Fibroblast of skin of right quadriceps (primary cell): ENCODE measurements around the gene RAP2C.
"Not testable (repeated sequence)": the region's sequence is repeated elsewhere in the genome, so short reads cannot be mapped to it uniquely, and the experiment has no call there.

Experiments used
- DNase-seq: peaks from one replicate; pipeline ENCODE4 v3.0.0-alpha.2; 2013

RAP2C gene

DNA sequence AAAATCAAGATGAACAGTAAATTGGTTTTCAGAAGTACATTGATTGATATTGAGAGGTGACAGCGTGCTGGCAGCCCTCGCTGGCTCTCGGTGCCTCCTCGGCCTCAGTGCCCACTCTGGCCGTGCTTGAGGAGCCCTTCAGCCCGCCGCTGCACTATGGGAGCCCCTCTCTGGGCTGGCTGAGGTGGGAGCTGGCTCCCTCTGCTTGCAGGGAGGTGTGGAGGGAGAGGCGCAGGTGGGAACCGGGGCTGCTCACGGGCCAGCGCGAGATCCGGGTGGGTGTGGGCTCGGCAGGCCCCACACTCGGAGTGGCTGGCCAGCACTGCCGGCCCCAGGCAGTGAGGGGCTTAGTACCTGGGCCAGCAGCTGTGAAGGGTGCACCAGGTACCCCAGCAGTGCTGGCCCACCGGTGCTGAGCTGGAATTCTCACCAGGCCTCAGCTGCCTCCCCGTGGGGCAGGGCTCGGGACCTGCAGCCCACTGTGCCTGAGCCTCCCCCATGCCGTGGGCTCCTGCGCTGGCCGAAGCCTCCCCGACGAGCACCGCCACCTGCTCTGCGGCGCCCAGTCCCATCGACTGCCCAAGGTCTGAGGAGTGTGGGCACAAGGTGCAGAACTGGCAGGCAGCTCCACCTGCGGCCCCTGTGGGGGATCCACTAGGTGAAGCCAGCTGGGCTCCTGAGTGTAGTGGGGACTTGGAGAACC is 25.2 kb downstream of the RAP2C start:
- no peak for DNase-seq

DNA sequence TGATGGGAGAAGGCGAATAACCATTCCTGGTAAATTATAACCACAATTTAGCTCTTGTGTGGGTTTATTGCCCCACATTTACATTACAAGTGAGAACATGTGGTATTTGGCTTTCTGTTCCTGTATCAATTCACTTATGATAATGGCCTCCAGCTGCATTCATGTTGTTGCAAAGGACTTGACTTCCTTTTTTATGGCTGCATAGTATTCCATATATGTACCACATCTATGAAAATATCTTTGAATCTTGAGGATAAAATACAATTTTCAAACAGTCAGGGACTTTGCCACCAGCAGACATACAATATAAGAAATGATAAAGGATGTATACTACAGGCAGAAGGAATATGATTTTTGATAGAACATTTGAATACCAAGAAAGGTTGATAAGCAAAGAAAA is 27.3 kb downstream of the RAP2C start:
- no peak for DNase-seq

DNA sequence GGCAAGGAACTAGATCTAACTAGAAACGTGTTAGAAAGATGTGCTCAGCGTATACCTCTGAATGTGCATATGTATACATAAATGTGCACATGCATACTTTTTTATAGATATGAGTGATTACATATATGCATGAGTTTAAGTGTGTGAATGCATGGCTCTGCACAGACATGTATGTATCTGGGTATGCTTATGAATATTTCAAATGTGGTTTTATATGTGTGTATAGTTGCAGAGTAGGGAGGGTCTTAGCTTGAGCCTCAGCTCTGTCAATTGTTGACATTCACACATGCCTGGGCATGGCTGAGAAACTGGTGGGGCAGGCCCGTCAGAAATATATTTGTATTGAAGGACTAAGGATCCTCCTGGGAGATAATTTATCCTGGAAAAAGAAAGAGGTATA is 31.1 kb downstream of the RAP2C start:
- DNase-seq = no peak

DNA sequence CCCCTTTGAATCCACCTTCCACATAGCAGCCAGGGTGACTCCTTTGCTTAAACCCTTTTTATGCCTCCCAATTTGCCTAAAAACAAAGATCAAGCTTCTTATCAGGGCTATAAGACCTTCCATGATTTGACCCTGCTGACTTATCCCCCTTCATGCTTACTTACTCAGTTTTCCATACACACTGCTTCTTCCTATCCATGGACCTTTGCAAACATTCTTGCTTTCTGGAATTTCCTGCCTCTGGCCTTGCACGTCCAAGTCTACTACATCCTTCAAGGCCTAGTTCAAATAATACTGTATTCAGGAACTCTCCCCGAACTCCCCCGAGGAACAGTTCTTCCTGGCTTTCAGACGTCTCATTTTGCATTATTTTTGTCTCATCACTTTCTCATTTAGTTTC is 31.8 kb downstream of the RAP2C start:
- DNase-seq = no peak

DNA sequence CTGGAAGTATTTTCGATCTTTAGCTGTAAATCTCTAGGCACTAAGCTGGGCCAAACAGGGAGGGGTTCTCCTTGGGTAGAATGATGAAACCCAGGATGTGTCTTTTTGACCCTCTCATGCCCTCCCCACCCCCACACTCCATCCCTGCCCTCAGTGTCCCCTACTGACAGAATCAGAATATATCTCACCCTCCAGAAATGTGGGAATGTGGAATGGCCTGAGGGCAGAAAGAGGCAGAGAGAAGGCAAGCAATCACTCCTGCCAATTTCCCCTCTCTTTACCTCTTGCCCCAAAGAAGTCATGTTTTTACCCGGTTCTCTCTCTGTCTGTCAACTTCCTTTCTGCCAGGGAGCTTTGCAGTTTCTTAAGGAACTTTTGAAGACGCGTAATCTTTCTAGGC is 34.4 kb downstream of the RAP2C start:
- no peak for DNase-seq

DNA sequence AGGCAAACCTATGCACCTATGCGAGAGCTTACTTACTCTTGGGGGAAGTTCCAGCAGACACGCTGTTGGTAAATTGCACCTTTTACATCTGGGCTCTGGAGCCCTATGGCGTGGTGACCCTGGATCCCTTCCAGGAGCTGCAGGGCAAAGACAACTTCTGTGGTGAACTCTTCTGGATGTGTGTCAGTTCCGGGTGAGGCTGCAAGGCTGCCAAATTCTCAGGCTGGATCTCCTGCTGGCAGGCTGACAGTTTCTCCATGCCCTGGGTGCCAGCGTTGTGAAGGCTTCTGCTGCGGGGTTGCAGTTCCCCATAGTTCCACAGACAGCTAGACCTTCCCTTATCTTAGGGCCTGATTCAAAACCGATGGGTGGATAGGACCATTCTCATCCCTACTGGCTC is 37.9 kb downstream of the RAP2C start:
- DNase-seq = no peak

DNA sequence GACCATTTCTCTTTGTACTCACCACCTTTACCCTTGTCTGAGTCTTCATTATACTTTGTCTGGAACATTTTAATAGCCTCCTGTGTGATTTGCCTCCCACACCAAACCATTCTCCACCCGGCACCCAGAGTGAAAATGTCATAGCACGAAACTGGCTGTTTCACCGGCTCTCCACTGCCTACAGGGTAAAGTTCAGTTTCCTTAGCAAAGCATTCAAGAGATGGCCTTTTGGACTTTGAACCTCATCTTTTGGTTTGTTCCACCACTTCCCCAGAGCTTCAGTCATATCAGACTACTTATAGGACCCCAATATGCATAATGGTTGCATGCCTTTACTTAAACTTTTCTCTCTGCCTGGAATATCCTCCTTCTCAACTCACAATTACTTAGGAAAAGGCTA is 38.3 kb downstream of the RAP2C start:
- no peak for DNase-seq

DNA sequence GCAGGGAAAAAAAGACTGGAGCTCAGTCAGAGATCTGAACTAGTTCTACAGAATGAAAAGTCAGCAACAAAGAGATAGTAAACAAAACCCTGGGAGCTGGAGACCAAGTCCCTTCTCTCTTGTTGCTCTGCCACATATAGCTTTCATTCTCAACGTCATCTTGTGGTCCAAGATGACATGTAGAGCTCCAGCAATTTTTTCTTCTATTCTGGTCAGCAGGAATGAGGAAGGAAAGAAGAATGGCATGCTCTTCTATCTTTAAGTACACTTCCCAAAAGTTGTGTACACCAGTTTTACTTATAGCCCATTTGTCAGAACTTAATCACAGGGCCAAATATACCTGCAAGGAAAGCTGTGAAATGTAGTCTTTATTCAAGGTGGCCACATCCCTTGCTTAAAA is 45.6 kb downstream of the RAP2C start:
- no peak for DNase-seq

DNA sequence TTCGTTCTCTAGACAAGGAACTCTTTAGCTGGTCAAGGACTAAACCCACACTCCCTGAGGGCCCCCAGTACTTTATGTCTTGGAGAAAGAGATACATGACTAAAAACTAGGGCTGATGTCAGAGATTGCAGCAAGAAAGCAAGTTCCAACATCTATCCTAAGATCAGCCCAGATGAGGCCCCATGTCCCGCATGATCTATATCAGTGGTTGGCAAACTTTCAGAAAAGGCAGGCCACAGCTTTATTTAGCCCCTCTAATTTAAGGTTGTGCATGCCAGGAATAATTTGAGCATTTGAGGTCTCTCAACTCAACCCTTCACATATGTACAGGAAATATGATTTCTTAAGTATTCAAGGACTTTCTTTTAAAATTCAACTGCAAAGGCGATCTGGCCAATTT is 47.4 kb downstream of the RAP2C start:
- DNase-seq = peak; percentile 72

DNA sequence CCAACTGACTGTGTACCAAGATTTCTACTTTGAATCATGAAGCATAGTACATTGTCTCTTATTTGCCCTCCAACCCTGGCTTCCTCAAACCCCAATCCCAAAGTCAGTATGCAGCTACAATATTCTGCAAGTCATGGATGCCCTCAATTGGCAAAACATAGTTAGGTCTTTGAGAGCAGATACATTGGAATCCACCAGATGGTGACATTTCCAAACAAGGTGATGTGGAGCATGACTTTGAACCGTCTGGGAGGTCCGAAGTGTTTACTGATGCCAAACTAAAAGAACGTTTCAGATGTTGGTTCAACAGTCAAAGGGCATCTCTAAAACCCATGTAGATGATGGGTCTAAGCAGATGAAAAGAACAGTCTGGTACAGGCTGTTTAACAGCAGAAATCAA is 47.8 kb downstream of the RAP2C start:
- no peak for DNase-seq

DNA sequence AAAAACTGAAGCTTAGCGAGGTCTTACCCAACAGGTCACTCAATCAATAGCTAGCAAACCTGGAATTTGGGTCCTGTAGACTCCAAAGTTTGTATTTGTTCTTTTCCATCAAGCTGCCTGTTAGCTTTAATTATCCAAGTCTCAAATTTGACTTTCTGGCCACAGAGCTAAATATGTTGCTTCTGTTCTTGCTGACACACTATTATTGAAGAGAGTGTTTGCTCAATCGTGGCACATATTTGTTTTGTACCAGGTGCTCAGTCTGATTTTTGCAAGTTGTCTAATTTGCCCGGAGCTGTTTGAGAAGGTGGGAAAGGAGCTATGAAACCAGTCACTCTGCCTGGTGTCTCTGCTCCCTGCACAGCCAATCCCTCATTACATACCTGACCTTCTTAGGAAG is 49.7 kb downstream of the RAP2C start:
- DNase-seq = no peak

DNA sequence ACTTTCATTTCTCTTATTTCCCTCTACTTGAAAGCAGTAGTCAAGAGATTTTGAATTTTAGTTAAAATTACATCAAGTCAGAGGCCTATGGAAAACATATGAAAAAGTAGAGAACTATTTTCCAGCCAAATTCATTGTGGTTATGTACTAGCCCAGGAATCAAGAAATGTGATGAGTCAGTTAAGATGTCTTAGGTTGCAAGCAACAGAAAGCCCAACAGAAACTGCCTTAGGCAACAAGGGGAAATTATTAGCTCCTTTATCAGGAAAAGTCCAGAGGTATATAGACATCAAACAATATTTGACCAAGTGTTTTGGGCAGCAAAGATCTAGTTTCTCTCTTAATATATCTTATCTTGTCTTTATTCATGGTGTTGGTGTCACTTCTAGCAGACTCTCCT is 53.6 kb downstream of the RAP2C start:
- DNase-seq = peak; percentile 4

DNA sequence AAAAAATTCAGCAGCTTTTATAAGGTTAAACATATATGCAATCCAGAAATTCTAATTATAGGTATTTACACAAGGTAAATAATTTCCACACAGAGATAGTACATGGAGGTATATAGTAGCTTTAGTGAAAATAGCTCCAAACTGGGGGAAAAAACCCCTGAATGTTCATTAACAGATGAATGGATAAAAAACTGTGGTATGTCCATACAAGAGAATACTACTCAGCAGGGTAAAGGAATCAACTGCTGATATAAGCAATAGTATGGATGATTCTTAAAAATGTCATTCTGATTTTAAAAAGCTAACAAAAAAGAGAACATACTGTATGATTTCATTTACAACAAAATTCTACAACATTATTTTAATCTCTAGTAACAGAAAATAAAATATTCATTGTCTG is 54.2 kb downstream of the RAP2C start:
- no peak for DNase-seq

DNA sequence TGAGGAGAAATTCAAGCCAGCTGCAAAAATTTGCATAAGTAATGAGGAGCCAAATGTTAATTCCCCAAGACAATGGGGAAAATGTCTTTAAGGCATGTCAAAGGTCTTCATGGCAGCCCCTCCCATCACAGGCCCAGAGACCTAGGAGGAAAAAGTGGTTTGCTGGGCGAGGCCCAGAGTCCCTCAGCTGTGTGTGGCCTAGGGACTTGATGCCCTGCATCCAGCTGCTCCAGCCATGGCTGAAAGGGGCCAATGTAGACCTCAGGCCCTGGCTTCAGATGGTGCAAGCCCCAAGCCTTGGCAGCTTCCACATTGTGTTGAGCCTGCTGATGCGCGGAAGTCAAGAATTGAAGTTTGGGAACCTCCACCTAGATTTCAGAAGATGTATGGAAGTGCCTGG is 56.2 kb downstream of the RAP2C start:
- not testable (repeated sequence) for DNase-seq

DNA sequence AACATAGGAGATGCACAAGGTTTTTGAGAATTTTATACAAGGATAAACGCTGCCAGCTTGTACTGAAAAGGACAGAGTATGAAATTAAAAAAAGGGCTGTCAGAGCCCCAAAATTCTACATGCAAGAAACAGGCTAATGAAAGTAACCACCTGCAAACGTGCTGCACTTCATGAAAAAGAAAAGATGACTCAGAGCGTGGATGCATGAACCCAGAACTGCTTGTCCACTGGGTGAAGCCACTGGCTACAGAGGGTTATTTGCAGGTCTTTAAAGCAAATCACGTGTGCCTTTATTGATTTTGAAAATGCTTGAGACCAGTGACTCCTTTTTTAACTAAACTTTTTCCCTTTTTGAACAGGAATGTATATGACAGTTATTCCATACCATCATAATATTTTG is 66.1 kb downstream of the RAP2C start:
- DNase-seq = no peak
